Neural progenitor cell (in vitro differentiated cells): ENCODE measurements around the gene RNASEH2A.
A peak's percentile ranks its signal among the peaks of the same experiment; 100 is the strongest.

Source experiments
- CTCF ChIP-seq: fragments of 200-600 bp; sonication (generic); IDR thresholded peaks from 2 replicates; pipeline ENCODE4 v1.5.1; 2017; ENCODE audit warnings: antibody characterized with exemption, mild to moderate bottlenecking
- EZH2 ChIP-seq: fragments of 200-600 bp; sonication (generic); IDR thresholded peaks from 2 replicates; pipeline ENCODE4 v1.6.1; 2017; ENCODE audit warnings: antibody characterized with exemption, mild to moderate bottlenecking, moderate library complexity

- TF ChIP-seq CTCF (peak; percentile 12), EZH2 (no peak)
These were observed 14.9 kb upstream of the RNASEH2A start, which contains the start of gene JUNB for GRCh38 chr19:12791345-12792050.
